Activated T-cell treated with anti-CD3 and anti-CD28 coated beads for 48 hours (primary cell): ENCODE data around the gene TRIM59.
"Not testable (repeated sequence)": the region's sequence is repeated elsewhere in the genome, so short reads cannot be mapped to it uniquely, and the experiment has no call there.

Experiments
- DNase-seq: peaks from one replicate; pipeline ENCODE4 v3.0.0-alpha.2; 2020; ENCODE audit warnings: low read depth

Gene TRIM59

DNA sequence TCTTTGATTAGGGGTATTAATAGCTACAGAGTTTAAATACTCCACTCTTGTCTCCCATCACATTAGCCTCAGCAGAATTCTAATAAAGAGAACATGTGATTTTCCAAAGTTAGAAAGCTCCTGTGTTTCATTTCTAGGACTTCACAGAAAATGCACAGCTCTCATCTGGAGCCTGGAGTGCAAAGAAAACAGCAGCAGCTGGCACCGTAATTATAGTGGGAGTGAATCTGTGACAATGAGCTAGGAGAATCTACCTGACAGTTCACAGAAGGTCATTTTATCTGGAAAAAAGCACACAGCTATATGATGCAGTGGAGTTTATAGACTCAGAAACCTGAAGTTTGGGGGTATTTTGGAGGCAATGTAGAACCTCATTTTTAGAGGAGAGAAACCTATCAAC is 5.4 kb upstream of the TRIM59 start:
- no peak for DNase-seq

DNA sequence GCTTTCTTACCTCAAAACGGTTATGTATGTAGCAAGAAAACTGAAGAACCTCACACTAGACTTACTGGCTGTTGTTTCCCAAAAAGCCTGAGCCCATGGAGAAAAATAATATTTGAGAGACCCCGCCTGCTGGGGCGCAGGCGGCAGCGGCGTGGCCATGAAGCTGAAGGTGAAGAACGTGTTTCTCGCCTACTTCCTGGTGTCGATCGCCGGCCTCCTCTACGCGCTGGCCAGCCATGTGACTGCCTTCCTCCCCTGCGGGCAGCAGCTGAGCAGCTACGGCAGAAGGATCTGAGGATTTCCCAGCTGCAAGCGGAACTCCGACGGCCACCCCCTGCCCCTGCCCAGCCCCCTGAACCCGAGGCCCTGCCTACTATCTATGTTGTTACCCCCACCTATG is 2.7 kb upstream of the TRIM59 start:
- not testable (repeated sequence) for DNase-seq

DNA sequence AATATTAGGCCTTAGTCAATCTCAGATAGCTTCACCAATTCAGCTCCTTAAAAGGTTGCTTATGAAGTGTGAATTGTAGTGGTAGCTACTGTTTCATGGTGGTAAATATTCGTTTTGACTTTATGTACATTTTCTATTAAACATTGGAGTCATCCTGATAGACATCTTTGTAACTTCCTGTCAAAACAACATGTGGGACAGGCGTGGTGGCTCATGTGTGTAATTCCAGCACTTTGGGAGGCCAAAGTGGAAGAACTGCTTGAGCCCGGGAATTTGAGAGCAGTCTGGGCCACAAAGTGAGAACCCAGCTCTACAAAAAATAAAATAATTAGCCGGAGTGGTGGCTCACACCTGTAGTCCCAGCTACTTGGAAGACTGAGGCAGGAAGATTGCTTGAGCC is 2.0 kb upstream of the TRIM59 start:
- DNase-seq = no peak

DNA sequence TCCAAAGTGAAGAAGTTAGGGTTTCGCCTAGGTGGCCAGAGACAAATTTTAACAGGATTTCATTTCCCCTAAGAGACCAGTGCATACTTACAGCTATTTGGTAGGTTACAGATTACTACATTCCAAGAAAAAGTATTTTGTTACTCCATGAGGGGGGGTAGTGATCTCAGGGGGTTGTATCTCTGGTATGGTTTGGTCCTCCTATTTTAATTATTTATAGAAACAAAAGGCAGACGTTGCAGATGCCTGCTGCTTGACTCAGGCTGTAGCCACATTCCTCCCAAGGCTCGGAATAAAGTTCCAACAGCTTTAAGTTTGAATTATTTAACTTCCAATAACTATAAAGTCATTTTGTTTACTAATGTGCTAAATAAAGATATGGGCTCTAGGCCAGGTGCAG is 1.3 kb upstream of the TRIM59 start:
- DNase-seq = no peak

DNA sequence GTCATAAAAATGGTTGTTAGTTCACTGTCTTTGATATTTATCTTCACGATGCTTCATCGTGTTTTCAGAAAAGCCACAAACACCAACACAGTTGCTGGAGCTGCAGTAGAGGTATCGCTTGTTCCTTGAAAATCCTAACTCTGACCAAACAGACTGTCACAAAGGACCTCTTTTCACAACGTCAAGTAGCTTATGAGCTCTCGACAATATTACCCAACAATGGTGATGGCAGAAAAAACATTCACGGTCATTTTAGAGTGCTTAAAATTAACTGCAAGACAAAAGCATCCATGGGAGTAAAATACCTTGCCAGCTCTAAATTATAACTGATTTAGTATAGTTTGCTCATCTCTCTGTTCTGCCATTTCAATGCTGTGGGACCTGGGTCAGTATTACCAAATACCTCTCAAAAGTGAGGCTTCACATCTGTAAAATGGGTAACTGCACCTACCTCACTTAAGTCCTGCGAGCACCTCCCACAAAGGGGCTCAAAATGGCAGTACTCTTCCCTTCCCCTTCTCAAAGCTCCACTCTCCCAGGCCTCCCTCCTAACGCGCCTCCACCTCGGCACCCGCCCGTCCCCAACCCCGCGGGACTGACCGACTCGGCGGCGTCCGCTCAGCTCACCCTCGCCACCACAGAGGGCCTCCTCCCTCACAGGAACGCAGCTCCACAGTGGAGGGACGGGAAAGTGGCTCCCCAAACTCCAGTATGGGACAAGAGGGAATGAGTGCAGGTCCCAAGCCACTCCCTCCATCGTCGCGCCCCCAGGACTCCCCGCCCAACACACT is 546 bp downstream of the TRIM59 start:
- DNase-seq = no peak

DNA sequence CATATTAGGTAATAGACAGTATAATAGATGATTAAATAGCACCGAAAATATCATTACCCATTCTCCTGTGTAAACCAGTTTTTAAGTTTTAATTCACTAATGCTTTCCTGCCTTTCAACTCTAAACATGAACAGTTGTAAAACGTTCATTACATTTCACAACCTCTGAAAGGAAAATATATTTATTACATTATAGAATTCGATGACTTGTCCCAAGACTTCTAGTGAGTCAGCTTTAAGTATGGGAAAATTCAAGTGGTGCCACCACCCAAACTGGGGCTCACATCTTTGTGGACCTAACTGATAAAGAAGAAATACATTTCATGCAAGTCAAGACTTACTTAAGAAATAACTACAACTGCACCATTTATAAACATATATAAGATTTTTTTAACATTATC is 2.0 kb downstream of the TRIM59 start:
- no peak for DNase-seq

DNA sequence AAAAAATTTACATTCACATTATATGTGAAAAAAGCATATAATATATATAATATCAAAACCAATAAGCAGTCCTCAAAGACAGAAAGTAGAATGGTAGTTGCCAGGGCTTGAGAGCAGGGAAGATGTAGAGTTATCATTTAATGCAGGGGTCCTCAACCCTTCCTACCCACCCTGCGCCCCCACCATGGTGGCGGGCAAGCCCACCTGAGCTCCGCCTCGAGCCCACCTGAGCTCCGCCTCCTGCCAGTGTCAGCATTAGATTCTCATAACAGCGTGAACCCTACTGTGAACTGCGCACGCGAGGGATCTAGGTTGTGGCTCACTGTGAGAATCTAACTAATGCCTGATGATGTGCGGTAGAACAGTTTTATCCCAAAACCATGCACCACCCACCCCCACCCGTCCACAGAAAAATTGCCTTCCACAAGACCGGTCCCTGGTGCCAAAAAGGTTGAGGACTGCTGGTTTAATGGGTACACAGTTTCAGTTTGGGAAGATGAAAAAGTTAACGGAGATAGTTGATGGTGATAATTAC is 3.0 kb downstream of the TRIM59 start:
- no peak for DNase-seq

DNA sequence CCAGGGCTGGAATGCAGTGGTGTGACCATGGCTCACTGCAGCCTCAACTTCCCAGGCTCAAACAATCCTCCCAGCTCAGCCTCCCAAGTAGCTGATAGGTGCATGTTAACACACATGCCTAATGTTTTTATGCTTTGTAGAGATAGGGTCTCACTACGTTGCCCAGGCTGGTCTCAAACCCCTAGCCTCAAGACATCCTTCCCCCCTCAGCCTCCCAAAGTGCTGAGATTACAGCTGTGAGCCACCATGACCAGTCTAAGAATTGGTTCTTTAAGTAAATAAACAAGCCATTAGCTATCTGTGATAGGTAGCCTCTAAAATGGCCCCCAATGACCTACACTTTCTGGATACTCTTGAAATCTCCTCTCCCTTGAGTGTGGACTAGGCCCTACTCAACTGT is 3.7 kb downstream of the TRIM59 start:
- DNase-seq = no peak

DNA sequence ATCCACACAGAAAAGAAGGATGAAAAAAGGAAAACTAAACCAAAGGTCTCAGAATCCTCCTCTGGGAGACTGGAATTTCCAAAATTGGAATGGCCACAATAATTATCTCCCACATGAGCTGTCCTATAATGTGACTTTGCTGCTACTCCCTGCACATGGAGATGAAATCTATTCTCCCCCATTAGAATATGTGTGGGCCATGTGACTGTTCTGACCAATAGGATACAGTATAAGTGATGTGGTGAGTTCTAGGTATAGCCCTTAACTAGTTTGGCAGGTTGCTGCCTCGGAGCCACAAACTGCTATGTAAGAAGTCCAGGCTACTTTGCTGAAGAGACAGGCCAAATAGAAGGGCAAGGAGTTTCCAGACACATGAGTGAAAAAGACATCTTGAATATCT is 5.2 kb downstream of the TRIM59 start:
- DNase-seq = no peak

DNA sequence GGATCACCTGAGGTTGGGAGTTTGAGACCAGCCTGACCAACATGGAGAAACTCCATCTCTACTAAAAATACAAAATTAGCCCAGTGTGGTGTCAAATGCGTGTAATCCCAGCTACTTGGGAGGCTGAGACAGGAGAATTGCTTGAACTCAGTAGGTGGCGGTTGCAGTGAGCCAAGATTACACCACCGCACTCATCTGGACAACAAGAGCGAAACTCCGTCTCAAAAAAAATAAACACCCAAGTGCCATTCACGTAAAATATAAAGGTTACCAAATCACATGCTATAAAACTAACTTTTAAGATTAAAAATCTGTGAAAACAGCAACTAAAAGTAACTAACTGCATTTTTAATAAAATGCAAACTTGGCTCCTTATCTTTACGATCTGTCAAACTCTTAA is 8.9 kb downstream of the TRIM59 start:
- DNase-seq = no peak

DNA sequence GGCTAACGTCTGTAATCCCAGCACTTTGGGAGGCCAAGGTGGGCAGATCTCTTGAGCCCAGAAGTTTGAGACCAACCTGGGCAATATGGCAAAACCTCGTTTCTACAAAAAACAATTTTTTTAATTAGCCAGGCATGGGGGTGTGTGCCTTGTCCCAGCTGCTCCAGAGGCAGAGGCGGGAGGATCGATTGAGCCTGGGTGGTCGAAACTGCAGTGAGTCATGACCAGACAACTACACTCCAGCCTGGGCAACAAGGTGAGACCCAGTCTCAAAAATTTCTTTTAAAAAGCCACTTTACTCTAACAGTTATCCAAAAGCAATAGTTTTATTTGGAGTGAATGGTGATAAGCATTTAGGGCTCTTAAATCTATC is 12.5 kb downstream of the TRIM59 start:
- no peak for DNase-seq

DNA sequence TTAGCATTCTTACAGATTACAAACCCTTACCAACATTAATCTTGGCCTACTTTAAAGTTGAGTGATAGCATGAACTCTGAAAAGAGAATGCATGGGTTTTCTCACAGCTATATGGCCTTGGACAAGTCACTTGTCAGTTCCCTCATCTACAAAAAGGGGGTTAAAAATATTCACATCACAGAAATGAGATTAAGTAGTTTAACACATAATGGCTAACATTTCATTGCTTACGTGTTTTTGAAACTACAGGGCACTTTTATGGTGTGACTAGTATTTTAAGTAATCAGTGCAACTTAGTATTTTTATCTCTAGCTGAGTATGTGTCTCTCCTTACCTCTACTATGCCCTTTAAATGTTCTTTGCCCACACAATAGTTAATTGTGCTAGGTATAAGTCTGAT is 13.8 kb downstream of the TRIM59 start:
- DNase-seq = no peak

DNA sequence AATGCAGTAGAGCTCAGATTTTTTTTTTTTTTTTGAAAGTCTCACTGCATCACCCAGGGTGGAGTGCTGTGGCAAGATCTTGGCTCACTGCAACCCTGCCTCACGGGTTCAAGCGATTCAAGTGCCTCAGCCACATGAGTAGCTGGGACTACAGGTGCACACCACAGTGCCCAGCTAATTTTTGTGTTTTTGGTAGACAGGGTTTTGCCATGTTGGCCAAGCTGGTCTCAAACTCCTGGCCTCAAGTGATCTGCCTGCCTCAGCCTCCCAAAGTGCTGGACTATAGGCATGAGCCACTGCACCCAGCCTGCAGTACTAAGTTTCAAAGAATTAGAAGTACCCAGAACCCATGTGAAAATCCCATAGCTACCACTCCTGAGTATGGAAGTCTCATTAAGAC is 14.5 kb downstream of the TRIM59 start:
- no peak for DNase-seq

DNA sequence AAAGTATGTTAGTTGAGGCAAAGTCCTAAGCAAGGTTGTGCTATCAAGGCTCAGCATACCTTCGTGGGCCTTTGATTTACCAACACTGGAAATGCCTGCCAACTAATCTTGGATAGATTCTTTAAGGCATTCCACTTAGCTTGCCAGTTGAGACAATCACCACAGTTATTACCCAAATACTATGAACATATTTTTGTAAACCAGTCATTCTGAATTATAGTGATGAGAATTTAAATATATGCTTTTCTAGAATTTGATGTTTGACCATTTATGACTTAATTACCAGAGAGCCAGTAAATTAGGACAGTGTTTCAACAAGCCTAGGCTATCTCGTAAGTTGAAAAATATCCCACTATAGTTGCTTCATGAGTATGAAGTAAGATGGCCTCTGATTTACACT is 15.5 kb downstream of the TRIM59 start:
- no peak for DNase-seq

DNA sequence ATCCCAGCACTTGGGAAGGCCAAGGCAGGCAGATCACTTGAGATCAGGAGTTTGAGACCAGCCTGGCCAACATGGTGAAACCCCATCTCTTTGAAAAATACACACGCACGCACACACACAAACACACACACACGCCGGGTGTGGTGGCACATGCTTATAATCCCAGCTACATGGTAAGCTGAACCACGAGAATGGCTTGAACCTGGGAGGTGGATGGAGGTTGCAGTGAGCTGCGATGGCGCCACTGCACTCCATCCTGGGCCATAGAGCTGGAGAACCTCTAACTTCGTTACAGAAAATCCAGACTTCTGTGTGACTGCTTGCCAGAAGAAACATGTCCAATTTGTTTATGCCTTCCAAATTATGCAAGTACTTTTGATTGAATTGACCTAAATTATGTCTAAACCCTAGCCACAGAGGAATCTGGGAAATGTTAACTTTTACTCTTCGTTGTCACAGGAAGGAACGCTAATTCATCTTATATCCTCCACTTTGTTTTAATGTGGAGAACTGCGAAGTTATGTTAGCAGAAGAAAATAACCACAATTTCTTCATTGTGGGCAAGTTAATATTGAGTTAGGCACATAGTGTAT is 21.7 kb downstream of the TRIM59 start:
- no peak for DNase-seq

DNA sequence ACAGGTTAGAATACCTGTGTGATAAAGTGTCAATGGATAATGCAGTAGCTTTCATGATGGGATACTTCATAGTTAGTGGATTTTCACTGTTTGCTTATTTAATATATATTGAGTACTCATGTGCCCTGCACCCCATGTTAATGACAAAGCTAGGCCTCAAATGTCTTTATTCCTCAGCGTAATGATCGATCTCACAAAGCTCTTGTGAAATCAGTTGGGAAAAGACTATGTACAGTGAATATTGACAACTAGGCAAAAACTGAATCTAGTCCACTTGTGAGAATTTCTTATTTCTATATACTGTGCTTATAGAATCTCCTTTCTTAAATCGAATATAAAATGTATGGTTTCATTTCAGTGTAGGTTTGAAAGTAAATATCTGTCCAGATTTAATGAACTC is 32.3 kb downstream of the TRIM59 start:
- no peak for DNase-seq

DNA sequence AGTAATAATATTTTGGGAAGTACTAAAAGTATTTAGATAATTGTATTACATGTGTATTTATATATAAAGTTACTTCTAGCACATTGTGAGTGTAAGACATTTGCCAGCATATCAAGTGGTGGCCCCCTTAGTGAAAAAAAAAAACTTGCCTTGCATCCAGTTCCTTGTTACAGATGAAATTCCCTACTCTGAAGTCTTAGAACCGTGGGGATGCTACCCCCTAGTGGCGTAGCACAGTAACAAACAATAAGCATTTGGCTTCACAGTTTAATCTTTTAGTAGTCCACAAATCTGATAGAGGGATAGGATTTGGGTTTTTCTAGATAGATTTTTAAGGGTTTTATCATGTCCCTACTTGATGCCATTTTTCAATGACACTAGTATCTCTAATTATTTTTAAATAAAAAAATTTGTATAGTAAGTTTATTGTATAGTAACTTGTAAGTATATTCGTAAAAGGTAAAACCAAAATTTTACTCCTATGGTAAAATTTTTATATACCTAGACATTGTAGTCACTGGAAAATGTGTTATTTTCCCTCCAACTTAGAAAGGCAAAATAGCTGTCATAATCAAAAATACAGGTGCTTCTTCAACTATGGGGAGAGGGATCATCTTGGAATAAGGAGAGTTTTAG is 35.9 kb downstream of the TRIM59 start:
- DNase-seq = peak; percentile 45

DNA sequence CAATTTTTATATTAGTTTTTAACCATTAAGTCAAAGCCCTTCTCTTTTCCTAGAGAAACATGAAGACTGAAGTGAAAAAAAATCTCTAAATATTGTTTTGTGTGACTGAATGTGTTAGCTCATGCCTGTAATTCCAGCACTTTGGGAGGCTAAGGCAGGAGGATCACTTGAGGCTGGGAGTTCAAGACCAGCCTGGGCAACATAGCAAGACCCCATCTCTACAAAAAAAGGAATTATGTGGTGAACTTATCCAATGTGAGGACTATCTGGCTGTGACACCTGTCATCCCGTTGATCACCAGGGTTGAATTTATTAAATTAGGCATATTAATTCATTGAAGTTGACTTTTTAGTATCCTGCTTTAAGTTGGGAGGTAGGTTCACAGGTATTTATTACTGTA is 37.1 kb downstream of the TRIM59 start:
- no peak for DNase-seq

DNA sequence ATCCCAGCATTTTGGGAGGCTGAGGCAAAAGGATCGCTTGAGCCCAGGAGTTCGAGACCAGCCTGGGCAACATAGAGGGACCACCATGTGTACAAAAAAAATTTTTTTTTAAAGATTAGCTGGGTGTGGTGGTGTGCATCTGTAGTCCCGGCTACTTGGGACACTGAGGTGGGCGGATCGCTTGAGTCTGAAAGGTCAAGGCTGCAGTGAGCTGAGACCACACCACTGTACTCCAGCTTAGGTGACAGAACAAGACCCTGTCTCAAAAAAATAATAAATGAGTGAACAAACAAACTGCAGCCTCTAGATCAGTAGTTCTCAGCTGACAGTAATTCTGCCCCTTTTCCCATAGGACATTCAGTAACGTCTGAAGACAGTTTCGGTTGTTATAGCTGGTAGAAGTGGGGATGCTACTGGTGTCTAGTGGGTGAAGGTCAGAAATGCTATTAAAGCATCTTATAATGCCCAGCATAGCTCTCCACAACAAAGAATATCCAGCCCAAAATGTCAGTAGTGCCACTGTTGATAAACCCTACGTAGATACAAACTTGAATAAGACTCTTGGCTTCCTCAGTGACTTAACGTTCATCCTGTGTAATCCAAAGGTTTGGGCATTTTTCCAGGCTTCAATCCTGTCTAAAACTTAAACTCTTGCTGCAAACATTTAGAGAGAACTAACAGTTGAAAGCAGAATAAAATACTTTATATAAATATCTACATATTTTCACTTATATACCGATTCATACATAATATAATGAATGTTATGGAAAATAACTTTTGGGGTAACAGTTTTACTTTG is 39.6 kb downstream of the TRIM59 start:
- DNase-seq = no peak

DNA sequence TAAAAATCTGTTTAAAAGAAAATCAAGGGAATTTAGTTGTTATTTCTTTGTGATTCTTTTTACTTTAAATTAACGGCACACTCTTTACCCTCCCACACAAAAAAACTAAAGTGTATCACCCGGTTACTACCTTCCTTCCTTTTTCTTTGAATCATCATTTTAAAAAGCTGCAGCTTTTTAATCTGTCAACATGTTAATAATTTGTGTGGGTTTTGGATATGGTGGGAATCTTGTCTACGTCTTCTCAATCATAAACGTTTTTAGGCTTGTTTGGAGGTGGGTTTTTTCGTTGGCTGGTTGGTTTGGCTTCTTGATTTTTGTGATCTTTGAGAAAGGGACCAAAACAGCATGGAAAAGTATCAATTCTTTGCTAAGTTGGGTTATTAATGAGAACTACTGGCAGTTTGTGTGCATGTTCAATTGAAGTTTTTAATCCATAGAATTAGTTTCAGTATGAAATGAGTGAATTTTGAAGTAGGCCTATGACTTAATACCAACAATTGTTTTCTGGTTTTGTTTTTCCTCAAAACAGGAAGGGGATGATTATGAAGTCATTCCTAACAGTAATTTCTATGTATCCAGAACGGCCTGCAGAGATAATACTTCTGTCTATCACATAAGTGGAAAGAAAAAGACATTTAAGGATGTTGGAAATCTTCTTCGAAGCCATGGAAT is 45.7 kb downstream of the TRIM59 start:
- DNase-seq = no peak

DNA sequence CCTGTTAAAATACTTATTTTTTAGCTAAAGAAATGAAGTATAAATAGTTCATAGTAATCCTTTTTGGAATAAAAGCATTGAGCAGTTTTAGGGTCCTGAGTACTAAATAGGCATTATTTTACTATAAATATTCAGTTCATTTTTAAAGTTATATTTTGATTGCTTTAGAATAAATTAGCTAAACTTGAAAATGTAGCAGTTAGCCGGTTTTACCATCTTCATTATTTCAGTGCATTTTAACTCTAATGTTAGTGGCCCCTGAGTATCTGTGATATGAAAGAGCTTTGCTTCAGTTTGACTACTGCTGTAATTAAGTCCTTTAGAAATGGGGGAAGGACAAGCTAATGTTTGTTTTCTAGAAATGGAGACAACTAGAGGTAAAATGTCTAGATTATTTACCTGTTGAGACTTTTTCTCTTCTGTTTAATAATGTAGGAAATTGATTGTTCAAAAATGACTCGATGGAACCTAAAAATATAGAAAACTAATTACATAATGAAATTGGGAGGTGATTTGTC is 46.5 kb downstream of the TRIM59 start:
- no peak for DNase-seq
